Vagina (tissue), 2 donors: ENCODE data around the gene ZFHX3. TPM values are rescaled to one million over a fixed set of nuclear protein-coding genes. Genes with fewer than 3 reads are reported as not detected.

Experiments
- DNase-seq, 2 donors: peaks; one replicate each; pipeline ENCODE4 v3.0.0-alpha.2; 2017; ENCODE audit errors: extremely low spot score in 2 of 2
- H3K27ac ChIP-seq: fragments of 200-600 bp; sonication (generic); one replicate; pipeline ENCODE4 v1.5.1; 2019
- H3K27me3 ChIP-seq: fragments of 200-600 bp; sonication (generic); one replicate; pipeline ENCODE4 v1.5.1; 2019
- H3K36me3 ChIP-seq, 2 donors: fragments of 200-600 bp; sonication (generic); one replicate each; pipeline ENCODE4 v1.5.1; 2017 to 2019
- H3K4me1 ChIP-seq: fragments of 200-600 bp; sonication (generic); one replicate; pipeline ENCODE4 v1.5.1; 2019
- H3K4me3 ChIP-seq, 2 donors: fragments of 200-600 bp; sonication (generic); 1 replicate in 1 of 2; 2 replicates in 1 of 2; pipeline ENCODE4 v1.5.1; 2016 to 2019
- H3K9me3 ChIP-seq: fragments of 200-600 bp; sonication (generic); one replicate; pipeline ENCODE4 v1.5.1; 2019
- POLR2A ChIP-seq, 2 donors: fragments of 450-650 bp; IDR thresholded peaks; one replicate each; pipeline ENCODE4 v1.6.1; 2017; ENCODE audit warnings: antibody characterized with exemption in 2 of 2, mild to moderate bottlenecking in 2 of 2, moderate library complexity in 2 of 2
- POLR2AphosphoS5 ChIP-seq, 2 donors: sonication (generic); formaldehyde crosslinking; IDR thresholded peaks; one replicate each; pipeline ENCODE4 v1.9.0; 2017; ENCODE audit warnings: antibody characterized with exemption in 2 of 2, mild to moderate bottlenecking in 2 of 2, low read depth in 1 of 2; ENCODE audit not compliant: insufficient read depth in 1 of 2
- intact Hi-C: fragments of 100-400 bp; cut with DNase I; formaldehyde crosslinking; loops from one replicate; pipeline ENCODE4 v1.15.1; 2023
- total RNA-seq: library from RNA; depleted of rRNA; stranded (reverse); fragments of >200 nt; gene quantifications from one replicate; pipeline ENCODE4 v1.2.3, GENCODE V29; 2016
- TF ChIP-seq, protein P1 (sequence below), 3 experiments: fragments of 450-650 bp in 2 of 3; fragments of 200-600 bp in 1 of 3; sonication (generic) in 1 of 3; IDR thresholded peaks; one replicate each; pipeline ENCODE4 v1.5.1; 2017 to 2019; ENCODE audit warnings: antibody characterized with exemption in 3 of 3, mild to moderate bottlenecking in 2 of 3, moderate library complexity in 2 of 3

Gene ZFHX3
- total RNA-seq, 1 donor from 2014 or later, result 28.0 TPM

DNA sequence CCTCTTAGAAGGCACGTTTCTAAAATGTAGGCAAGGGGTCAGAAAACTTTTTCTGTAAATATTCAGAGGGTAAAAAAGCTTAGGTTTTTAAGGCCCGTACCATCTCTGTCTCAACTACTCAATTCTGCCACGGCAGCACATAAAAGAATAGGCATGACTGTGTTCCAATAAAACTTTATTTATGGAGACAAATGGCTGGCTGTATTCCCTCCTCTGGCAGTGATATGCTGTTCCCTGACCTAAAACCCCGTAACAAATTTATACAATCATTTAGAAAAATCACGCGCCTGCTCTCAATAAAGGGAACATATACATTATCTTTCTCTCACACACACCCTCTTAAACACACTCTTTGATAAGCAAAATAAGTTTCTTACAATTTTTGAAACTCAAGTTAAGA, 138.7 kb downstream of the ZFHX3 start:
- intact Hi-C loops, result no loop called here
- H3K4me3 ChIP-seq, result no peak overlapping the region
- no peak for TF ChIP-seq POLR2AphosphoS5 (IDR thresholded peaks at IDR 0.05; ENCODE audit: insufficient read depth in 1 of 2, low read depth in 1 of 2)
- no peak for TF ChIP-seq POLR2A (IDR thresholded peaks at IDR 0.05)
- TF ChIP-seq, protein P1, sequence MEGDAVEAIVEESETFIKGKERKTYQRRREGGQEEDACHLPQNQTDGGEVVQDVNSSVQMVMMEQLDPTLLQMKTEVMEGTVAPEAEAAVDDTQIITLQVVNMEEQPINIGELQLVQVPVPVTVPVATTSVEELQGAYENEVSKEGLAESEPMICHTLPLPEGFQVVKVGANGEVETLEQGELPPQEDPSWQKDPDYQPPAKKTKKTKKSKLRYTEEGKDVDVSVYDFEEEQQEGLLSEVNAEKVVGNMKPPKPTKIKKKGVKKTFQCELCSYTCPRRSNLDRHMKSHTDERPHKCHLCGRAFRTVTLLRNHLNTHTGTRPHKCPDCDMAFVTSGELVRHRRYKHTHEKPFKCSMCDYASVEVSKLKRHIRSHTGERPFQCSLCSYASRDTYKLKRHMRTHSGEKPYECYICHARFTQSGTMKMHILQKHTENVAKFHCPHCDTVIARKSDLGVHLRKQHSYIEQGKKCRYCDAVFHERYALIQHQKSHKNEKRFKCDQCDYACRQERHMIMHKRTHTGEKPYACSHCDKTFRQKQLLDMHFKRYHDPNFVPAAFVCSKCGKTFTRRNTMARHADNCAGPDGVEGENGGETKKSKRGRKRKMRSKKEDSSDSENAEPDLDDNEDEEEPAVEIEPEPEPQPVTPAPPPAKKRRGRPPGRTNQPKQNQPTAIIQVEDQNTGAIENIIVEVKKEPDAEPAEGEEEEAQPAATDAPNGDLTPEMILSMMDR (IDR thresholded peaks at IDR 0.05), result no peak
- H3K27ac ChIP-seq, result no peak overlapping the region
- H3K9me3 ChIP-seq, result no peaks in the 10 kb centered on the region
- DNase-seq, result no peak
- H3K27me3 ChIP-seq, result no peaks in the 10 kb centered on the region
- H3K36me3 ChIP-seq, result no peaks in the 10 kb centered on the region
- peaks cover 8% of the 10 kb centered on the region for H3K4me1 ChIP-seq

DNA sequence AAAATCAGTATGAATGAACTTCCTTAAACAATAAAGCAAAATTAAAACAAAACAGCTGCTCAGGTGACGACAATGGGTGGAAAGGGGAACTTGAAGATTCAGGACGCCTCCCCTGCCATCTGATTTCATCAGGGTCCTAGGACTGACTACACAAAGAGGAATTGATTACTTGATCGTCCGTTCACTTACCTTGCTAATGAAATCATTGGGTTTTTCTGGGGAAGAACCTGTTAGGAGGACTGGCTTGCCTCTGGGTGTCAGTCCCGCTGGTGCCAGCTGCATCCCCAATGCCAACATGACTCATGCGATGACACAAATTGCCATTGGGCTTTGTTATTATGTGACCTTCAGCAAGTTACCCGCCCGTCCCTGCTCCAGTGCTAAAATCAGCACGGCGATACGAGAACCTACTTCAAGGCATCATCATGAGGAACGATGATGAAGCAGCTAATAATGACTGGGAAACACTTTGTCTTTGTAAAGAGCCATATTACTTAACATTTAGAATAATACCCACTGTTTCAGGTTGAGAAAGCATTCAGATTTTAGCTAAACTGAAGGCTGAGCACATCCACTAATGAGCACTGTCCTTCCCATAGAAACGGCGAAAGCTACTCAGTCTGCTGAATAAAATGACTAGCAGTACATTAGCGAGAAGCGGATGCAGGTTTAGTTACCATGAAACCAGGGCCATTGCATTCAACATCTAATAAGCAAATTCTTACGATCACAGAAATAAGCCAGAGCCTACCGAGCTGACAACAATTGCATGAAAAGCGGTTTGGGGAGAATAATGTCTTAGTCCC, 139.4 kb downstream of the ZFHX3 start:
- no peaks in the 10 kb centered on the region for H3K36me3 ChIP-seq
- H3K27ac ChIP-seq, result no peak overlapping the region
- no peak for DNase-seq
- H3K9me3 ChIP-seq, result no peaks in the 10 kb centered on the region
- TF ChIP-seq POLR2A (IDR thresholded peaks at IDR 0.05) (no peak), POLR2AphosphoS5 (IDR thresholded peaks at IDR 0.05; ENCODE audit: insufficient read depth in 1 of 2, low read depth in 1 of 2) (no peak)
- TF ChIP-seq, protein P1 (IDR thresholded peaks at IDR 0.05), result no peak
- no peak overlapping the region for H3K4me3 ChIP-seq
- intact Hi-C loops, result no loop called here
- H3K4me1 ChIP-seq, result peaks cover 2% of the 10 kb centered on the region
- no peaks in the 10 kb centered on the region for H3K27me3 ChIP-seq

DNA sequence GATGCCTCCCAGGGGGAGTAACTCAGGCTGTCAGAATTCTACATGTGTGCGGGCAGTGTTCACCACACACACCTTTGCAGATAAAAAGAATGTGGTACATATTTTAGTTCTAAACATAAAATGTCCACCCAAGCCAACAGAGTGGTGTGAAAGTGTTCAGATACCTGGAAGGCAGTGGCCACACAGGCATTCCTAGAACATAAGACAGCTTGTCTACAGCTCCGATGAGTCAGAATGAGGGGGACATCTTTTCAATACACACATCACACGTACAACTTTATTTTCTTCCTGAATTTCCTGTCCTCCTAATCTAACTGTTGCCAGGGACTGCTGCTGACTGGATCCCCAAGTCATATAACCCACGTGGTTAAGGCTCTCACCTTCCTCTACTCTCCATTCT, 142.3 kb downstream of the ZFHX3 start:
- Histone ChIP-seq H3K27ac (no peak overlapping the region), H3K4me1 (no peaks in the 10 kb centered on the region), H3K36me3 (no peaks in the 10 kb centered on the region), H3K9me3 (no peaks in the 10 kb centered on the region), H3K27me3 (no peaks in the 10 kb centered on the region), H3K4me3 (no peak overlapping the region)
- no peak for DNase-seq
- intact Hi-C loops, result no loop called here
- TF ChIP-seq, protein P1 (IDR thresholded peaks at IDR 0.05), result no peak
- TF ChIP-seq POLR2A (IDR thresholded peaks at IDR 0.05), result no peak
- no peak for TF ChIP-seq POLR2AphosphoS5 (IDR thresholded peaks at IDR 0.05; ENCODE audit: insufficient read depth in 1 of 2, low read depth in 1 of 2)

DNA sequence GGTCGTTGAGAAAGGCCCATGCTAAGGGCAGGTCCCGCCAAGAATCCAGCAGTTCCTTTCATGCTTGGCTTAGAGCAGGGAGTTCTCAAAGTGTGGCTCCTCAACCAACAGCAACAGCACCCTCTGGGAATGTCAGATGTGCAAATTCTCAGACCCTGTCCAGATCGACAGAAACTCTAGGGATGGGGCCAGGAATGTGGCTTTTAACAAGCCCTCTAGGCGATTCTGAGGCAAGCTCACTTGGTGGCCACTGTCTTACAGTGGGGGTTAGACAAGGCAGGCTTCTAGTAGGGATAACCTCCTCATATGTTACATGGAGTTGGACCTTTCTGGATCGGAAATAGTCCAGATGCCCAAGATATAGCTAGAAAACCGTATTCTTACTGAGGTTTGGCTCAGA, 144.8 kb downstream of the ZFHX3 start:
- Histone ChIP-seq H3K9me3 (no peaks in the 10 kb centered on the region), H3K36me3 (no peaks in the 10 kb centered on the region), H3K4me1 (no peaks in the 10 kb centered on the region), H3K27ac (no peak overlapping the region), H3K27me3 (no peaks in the 10 kb centered on the region), H3K4me3 (no peak overlapping the region)
- intact Hi-C loops, result no loop called here
- TF ChIP-seq POLR2A (IDR thresholded peaks at IDR 0.05) (no peak), POLR2AphosphoS5 (IDR thresholded peaks at IDR 0.05; ENCODE audit: insufficient read depth in 1 of 2, low read depth in 1 of 2) (no peak)
- TF ChIP-seq, protein P1 (IDR thresholded peaks at IDR 0.05), result no peak
- no peak for DNase-seq

DNA sequence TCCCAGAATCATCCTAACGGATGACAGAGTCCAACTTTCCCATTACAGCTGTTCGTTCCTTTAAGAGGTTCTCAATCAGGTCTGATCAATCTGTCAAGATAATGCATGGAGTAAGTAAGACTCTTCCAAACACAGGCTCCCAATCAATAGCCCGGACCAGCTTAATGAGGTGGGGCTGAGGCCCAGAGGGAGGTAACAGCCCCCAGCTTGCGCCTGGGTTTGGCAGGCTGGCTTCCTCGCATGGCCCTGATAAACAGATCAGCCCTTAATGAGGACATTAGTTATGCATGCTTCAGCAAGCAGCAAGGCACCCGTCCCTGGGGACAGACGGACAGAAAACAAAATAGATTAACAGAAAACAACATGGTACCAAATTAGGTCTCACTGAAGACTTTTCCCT, 145.7 kb downstream of the ZFHX3 start:
- intact Hi-C loops, result no loop called here
- no peak for DNase-seq
- Histone ChIP-seq H3K9me3 (no peaks in the 10 kb centered on the region), H3K27ac (no peak overlapping the region), H3K27me3 (no peaks in the 10 kb centered on the region), H3K36me3 (no peaks in the 10 kb centered on the region), H3K4me3 (no peak overlapping the region), H3K4me1 (no peaks in the 10 kb centered on the region)
- TF ChIP-seq POLR2A (IDR thresholded peaks at IDR 0.05), result no peak
- TF ChIP-seq, protein P1 (IDR thresholded peaks at IDR 0.05), result no peak
- TF ChIP-seq POLR2AphosphoS5 (IDR thresholded peaks at IDR 0.05; ENCODE audit: insufficient read depth in 1 of 2, low read depth in 1 of 2), result no peak
